ENCODE results near the gene CTDSPL.

DNA sequence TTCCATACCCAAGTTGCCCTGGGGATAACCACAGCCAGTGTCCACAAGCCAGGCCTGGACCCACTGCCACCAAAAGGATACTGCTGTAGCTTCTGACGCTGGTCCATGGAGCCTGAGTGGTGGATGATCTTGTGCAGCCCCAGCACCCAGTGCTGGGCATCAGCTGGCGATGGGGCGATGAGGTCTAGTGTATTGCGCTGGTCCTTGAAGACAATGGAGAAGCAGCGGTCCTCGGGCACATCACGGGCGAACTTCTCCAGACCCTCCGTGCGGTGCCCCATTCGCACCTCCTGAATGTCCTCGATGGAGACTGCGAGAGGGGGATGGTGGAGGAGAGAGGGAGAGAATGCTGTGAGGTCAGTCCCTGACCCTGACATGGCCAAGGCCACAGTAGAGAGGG, 154.7 kb downstream of the CTDSPL start:
- no peak for TF ChIP-seq ZC3H10 (CRISPR knock-in tag; IDR thresholded peaks at IDR 0.05)
- TF ChIP-seq, protein P1, sequence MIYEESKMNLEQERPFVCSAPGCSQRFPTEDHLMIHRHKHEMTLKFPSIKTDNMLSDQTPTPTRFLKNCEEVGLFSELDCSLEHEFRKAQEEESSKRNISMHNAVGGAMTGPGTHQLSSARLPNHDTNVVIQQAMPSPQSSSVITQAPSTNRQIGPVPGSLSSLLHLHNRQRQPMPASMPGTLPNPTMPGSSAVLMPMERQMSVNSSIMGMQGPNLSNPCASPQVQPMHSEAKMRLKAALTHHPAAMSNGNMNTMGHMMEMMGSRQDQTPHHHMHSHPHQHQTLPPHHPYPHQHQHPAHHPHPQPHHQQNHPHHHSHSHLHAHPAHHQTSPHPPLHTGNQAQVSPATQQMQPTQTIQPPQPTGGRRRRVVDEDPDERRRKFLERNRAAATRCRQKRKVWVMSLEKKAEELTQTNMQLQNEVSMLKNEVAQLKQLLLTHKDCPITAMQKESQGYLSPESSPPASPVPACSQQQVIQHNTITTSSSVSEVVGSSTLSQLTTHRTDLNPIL (CRISPR knock-in tag; IDR thresholded peaks at IDR 0.05; ENCODE audit: low read depth): no peak
- TF ChIP-seq, protein P2, sequence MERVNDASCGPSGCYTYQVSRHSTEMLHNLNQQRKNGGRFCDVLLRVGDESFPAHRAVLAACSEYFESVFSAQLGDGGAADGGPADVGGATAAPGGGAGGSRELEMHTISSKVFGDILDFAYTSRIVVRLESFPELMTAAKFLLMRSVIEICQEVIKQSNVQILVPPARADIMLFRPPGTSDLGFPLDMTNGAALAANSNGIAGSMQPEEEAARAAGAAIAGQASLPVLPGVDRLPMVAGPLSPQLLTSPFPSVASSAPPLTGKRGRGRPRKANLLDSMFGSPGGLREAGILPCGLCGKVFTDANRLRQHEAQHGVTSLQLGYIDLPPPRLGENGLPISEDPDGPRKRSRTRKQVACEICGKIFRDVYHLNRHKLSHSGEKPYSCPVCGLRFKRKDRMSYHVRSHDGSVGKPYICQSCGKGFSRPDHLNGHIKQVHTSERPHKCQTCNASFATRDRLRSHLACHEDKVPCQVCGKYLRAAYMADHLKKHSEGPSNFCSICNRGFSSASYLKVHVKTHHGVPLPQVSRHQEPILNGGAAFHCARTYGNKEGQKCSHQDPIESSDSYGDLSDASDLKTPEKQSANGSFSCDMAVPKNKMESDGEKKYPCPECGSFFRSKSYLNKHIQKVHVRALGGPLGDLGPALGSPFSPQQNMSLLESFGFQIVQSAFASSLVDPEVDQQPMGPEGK (CRISPR knock-in tag; IDR thresholded peaks at IDR 0.05; ENCODE audit: borderline replicate concordance): no peak
- TF ChIP-seq, protein P3, sequence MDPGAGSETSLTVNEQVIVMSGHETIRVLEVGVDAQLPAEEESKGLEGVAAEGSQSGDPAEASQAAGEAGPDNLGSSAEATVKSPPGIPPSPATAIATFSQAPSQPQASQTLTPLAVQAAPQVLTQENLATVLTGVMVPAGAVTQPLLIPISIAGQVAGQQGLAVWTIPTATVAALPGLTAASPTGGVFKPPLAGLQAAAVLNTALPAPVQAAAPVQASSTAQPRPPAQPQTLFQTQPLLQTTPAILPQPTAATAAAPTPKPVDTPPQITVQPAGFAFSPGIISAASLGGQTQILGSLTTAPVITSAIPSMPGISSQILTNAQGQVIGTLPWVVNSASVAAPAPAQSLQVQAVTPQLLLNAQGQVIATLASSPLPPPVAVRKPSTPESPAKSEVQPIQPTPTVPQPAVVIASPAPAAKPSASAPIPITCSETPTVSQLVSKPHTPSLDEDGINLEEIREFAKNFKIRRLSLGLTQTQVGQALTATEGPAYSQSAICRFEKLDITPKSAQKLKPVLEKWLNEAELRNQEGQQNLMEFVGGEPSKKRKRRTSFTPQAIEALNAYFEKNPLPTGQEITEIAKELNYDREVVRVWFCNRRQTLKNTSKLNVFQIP (CRISPR knock-in tag; IDR thresholded peaks at IDR 0.05; ENCODE audit: borderline replicate concordance, low read depth): no peak
- TF ChIP-seq ARNTL (CRISPR knock-in tag; IDR thresholded peaks at IDR 0.05; ENCODE audit: borderline replicate concordance, low read depth): no peak
- no peak for TF ChIP-seq TOX (CRISPR knock-in tag; IDR thresholded peaks at IDR 0.05; ENCODE audit: borderline replicate concordance)
- no peak for TF ChIP-seq ZNF8 (CRISPR knock-in tag; IDR thresholded peaks at IDR 0.05)
- no peak for TF ChIP-seq SNAI2 (CRISPR knock-in tag; IDR thresholded peaks at IDR 0.05)
- no peak for TF ChIP-seq CSDC2 (CRISPR knock-in tag; IDR thresholded peaks at IDR 0.05)
- no peak for TF ChIP-seq OSR1 (CRISPR knock-in tag; IDR thresholded peaks at IDR 0.05)
- TF ChIP-seq RARB (CRISPR knock-in tag; IDR thresholded peaks at IDR 0.05): no peak
- TF ChIP-seq ZFP30 (CRISPR knock-in tag; IDR thresholded peaks at IDR 0.05): no peak

Data from SK-N-SH treated with all-trans-retinoic acid at 6 μM for 48 hours (cell line).